ENCODE results near the gene BMP8A. TPM values are rescaled to one million over a fixed set of nuclear protein-coding genes. Genes with fewer than 3 reads are reported as not detected.
"Not testable (repeated sequence)": the region's sequence is repeated elsewhere in the genome, so short reads cannot be mapped to it uniquely, and the experiment has no call there.

BMP8A gene
- total and polyA plus RNA-seq, 2 donors: 0.02 to 2.0 TPM

DNA sequence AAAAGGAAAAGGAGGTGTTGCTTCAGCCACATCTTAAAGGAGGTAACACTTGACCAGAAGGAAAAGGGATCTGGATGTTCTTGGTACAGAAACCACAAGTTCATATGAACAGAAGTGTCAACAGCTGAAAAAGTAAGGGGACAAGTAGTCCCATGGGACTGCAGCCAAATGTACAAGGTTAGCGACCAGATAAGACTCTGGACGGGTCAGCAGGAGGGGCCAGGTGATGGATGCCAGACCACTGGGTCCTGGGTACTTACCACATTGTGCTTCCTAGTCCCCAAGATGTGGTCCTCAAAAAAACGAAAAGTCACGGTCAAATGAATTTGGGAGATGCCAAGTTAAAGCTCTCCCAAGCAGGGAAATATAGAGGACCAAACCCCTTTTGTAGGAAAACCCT is 16.6 kb upstream of the BMP8A start:
- Histone ChIP-seq H3K36me3 (ENCODE audit: control insufficient read depth in 2 of 2, insufficient read depth in 2 of 2, low read length in 1 of 2) (peaks cover 30 to 46% of the 10 kb centered on the region in 2 donors), H3K4me1 (ENCODE audit: control insufficient read depth in 2 of 2, insufficient read depth in 2 of 2, low read length in 2 of 2) (no peaks in the 10 kb centered on the region), H3K27ac (ENCODE audit: low read depth in 1 of 2, low read length in 1 of 2) (no peak overlapping the region), H3K27me3 (ENCODE audit: control insufficient read depth in 2 of 2, insufficient read depth in 1 of 2, low read length in 1 of 2) (no peaks in the 10 kb centered on the region), H3K9me3 (ENCODE audit: control insufficient read depth in 2 of 2, insufficient read depth in 1 of 2, low read length in 1 of 2) (no peaks in the 10 kb centered on the region), H3K4me3 (ENCODE audit: low read length in 2 of 2) (no peak overlapping the region)
- 98% methylated on average over 4 of the region's 4 CpGs for WGBS
- DNase-seq (ENCODE audit: low read depth in 6 of 9, low spot score in 9 of 9): no peak

DNA sequence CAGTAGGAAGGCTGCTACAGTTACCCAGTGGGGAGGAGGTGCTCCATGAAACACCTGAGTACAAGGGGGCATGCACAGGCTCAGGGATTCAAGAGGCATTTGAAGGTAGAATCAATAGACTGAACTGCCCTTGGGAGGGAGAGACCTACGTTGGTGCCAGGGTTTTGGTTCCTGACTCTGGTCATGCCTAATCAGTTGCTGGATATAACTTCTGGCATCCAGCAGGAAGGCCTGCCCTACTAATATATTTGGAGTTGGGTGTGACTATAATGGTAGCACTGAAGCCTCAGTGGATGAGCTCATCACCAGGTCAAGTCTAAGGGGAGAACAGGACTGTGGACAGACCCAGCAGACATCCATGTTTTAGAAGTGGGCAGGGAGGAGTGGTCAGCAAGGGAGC is 15.9 kb upstream of the BMP8A start:
- DNase-seq (ENCODE audit: low read depth in 6 of 9, low spot score in 9 of 9): not testable (repeated sequence)
- WGBS: 95% methylated on average over 1 of the region's 1 CpG

DNA sequence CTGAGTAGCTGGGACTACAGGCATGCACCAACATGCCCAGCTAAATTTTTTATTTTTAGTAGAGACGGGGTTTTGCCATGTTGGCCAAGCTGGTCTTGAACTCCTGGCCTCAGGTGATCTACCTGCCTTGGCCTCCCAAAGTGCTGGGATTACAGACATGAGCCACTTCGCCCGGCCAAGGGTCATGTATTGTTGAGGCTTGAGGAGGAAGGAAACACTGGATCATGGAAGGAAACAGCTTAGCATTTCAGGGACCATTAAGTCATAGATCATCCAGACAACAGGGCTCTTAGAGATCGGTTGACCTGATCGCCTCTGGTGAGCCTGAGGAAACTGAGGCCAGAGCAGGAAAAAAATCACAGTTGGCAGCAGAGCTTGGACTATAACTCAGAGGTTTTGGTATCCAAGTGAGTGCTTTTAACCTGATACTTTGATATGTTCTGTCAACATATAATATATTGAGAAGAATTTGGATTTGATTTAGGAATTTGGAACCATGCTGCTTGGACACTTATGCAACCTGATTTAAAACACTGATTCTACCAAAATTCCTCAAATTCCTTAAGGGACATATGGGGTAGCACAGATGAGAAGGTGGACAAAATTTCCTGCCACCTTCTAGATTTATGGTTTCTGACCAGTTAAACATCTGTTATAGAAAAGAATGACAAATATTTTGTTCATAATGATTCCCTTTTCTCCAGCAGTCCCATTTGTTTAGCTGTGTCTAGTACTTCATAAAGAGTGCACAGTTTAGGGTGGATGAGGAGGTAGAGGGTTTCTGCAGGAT is 13.1 kb upstream of the BMP8A start:
- 96% methylated on average over 5 of the region's 5 CpGs for WGBS
- Histone ChIP-seq H3K27me3 (ENCODE audit: control insufficient read depth in 2 of 2, insufficient read depth in 1 of 2, low read length in 1 of 2) (no peaks in the 10 kb centered on the region), H3K36me3 (ENCODE audit: control insufficient read depth in 2 of 2, insufficient read depth in 2 of 2, low read length in 1 of 2) (peaks cover 41 to 49% of the 10 kb centered on the region in 2 donors), H3K27ac (ENCODE audit: low read depth in 1 of 2, low read length in 1 of 2) (no peak overlapping the region), H3K4me1 (ENCODE audit: control insufficient read depth in 2 of 2, insufficient read depth in 2 of 2, low read length in 2 of 2) (no peaks in the 10 kb centered on the region), H3K4me3 (ENCODE audit: low read length in 2 of 2) (no peak overlapping the region), H3K9me3 (ENCODE audit: control insufficient read depth in 2 of 2, insufficient read depth in 1 of 2, low read length in 1 of 2) (no peaks in the 10 kb centered on the region)
- DNase-seq (ENCODE audit: low read depth in 6 of 9, low spot score in 9 of 9): no peak

More for the DNA sequence above, 15.9 kb upstream of the BMP8A start:
- not testable (repeated sequence) for H3K4me3 ChIP-seq (ENCODE audit: low read length in 2 of 2); H3K4me1 ChIP-seq (ENCODE audit: control insufficient read depth in 2 of 2, insufficient read depth in 2 of 2, low read length in 2 of 2); H3K9me3 ChIP-seq (ENCODE audit: control insufficient read depth in 2 of 2, insufficient read depth in 1 of 2, low read length in 1 of 2); H3K27me3 ChIP-seq (ENCODE audit: control insufficient read depth in 2 of 2, insufficient read depth in 1 of 2, low read length in 1 of 2); H3K27ac ChIP-seq (ENCODE audit: low read depth in 1 of 2, low read length in 1 of 2)
- peaks cover 37 to 50% of the 10 kb centered on the region in 2 donors for H3K36me3 ChIP-seq (ENCODE audit: control insufficient read depth in 2 of 2, insufficient read depth in 2 of 2, low read length in 1 of 2)

DNA sequence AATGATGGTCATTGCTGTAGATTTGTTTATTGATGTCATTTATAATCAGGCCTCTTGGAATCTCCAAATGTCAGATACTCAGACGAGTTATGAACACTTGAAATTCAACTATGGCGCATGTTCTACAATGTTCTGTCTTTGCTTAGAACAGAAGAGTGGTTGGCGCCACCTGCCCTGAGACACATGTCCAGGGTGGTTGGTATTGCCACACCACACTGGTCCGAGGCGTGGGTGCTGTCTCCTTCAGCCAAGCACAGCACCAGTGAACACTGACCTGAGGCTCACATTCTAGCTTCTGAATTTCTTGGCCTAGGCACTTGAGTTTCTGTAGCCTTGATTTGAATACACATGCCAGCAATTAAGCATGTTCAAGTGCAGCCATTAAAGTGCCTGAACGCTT is 10.1 kb upstream of the BMP8A start:
- Histone ChIP-seq H3K27me3 (ENCODE audit: control insufficient read depth in 2 of 2, insufficient read depth in 1 of 2, low read length in 1 of 2) (no peaks in the 10 kb centered on the region), H3K9me3 (ENCODE audit: control insufficient read depth in 2 of 2, insufficient read depth in 1 of 2, low read length in 1 of 2) (no peaks in the 10 kb centered on the region), H3K4me3 (ENCODE audit: low read length in 2 of 2) (no peak overlapping the region), H3K4me1 (ENCODE audit: control insufficient read depth in 2 of 2, insufficient read depth in 2 of 2, low read length in 2 of 2) (no peaks in the 10 kb centered on the region), H3K36me3 (ENCODE audit: control insufficient read depth in 2 of 2, insufficient read depth in 2 of 2, low read length in 1 of 2) (peaks cover 48 to 63% of the 10 kb centered on the region in 2 donors), H3K27ac (ENCODE audit: low read depth in 1 of 2, low read length in 1 of 2) (no peak overlapping the region)
- 99% methylated on average over 6 of the region's 6 CpGs for WGBS
- no peak for DNase-seq (ENCODE audit: low read depth in 6 of 9, low spot score in 9 of 9)

DNA sequence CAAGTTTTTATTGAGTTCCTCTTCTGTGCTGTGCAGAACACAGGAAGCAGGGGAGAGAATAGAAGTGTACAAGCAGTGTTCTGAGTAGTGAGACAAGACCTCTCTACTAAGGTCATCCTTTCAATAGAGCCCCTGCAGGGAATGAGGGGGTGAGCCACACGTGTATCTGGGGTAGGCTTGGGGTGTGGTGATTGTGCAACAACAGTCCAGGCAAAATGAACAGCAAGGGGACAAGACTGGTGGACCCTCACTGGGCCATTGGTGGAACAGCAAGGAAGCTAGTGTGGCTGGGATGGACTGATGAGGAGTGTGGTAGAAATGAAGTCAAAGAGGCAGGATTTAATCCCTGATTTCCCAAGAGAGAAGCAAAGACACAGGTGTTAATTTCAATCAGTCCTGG is 8.2 kb upstream of the BMP8A start:
- no peak for DNase-seq (ENCODE audit: low read depth in 6 of 9, low spot score in 9 of 9)
- H3K27ac ChIP-seq (ENCODE audit: low read depth in 1 of 2, low read length in 1 of 2): no peak overlapping the region
- no peaks in the 10 kb centered on the region for H3K4me1 ChIP-seq (ENCODE audit: control insufficient read depth in 2 of 2, insufficient read depth in 2 of 2, low read length in 2 of 2)
- H3K4me3 ChIP-seq (ENCODE audit: low read length in 2 of 2): no peak overlapping the region
- peaks cover 44 to 71% of the 10 kb centered on the region in 2 donors for H3K36me3 ChIP-seq (ENCODE audit: control insufficient read depth in 2 of 2, insufficient read depth in 2 of 2, low read length in 1 of 2)
- 88% methylated on average over 1 of the region's 1 CpG for WGBS
- H3K27me3 ChIP-seq (ENCODE audit: control insufficient read depth in 2 of 2, insufficient read depth in 1 of 2, low read length in 1 of 2): no peaks in the 10 kb centered on the region
- no peaks in the 10 kb centered on the region for H3K9me3 ChIP-seq (ENCODE audit: control insufficient read depth in 2 of 2, insufficient read depth in 1 of 2, low read length in 1 of 2)

DNA sequence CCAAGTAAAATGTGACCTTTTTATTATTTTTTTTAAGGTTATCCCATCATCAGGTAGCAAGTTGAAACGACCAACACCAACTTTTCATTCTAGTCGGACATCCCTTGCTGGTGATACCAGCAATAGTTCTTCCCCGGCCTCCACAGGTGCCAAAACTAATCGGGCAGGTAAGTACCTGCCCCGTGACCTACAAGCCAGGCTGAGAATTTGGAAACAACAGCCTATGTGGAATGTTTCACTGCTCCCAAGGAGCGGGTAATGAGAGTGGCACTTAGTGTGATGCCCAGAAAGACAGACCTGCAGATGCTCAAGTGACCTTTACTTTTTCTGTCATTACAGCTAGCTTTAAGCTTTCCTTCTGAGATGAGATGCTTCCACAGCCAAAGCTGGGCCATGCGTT is 6.9 kb upstream of the BMP8A start:
- WGBS: 95% methylated on average over 7 of the region's 7 CpGs
- H3K27ac ChIP-seq (ENCODE audit: low read depth in 1 of 2, low read length in 1 of 2): no peak overlapping the region

DNA sequence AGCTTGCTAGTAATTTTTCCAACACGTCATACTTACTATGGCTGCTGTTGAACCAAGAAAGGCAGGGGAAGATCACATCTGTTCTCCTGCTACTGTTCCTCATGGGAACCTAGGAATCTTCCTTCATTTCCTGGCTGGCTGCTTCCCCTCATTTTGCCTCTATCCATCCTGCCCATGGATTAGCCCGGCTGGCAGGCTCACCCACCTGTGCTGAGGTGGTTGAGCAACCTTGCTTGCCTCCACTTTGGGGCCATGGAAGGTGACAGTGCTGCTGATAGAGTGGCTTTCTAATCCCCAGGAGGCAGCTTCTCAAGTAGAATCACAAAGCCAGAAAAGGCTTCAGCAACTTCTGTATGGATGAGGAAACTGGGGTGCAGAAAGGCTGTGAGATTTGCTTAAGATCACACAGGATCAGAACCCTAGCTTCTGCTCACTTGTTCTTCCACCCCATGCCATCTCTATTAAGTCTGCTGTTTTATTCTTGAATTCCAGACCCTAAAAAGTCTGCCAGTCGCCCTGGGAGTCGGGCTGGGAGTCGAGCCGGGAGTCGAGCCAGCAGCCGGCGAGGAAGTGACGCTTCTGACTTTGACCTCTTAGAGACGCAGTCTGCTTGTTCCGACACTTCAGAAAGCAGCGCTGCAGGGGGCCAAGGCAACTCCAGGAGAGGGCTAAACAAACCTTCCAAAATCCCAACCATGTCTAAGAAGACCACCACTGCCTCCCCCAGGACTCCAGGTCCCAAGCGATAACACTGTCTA is 6.2 kb upstream of the BMP8A start:
- Histone ChIP-seq H3K36me3 (ENCODE audit: control insufficient read depth in 2 of 2, insufficient read depth in 2 of 2, low read length in 1 of 2) (peaks cover 37 to 54% of the 10 kb centered on the region in 2 donors), H3K27ac (ENCODE audit: low read depth in 1 of 2, low read length in 1 of 2) (no peak overlapping the region), H3K4me1 (ENCODE audit: control insufficient read depth in 2 of 2, insufficient read depth in 2 of 2, low read length in 2 of 2) (no peaks in the 10 kb centered on the region), H3K9me3 (ENCODE audit: control insufficient read depth in 2 of 2, insufficient read depth in 1 of 2, low read length in 1 of 2) (peaks cover 0 to 2% of the 10 kb centered on the region in 2 donors), H3K27me3 (ENCODE audit: control insufficient read depth in 2 of 2, insufficient read depth in 1 of 2, low read length in 1 of 2) (peaks cover 2 to 9% of the 10 kb centered on the region in 2 donors), H3K4me3 (ENCODE audit: low read length in 2 of 2) (no peak overlapping the region)
- DNase-seq (ENCODE audit: low read depth in 6 of 9, low spot score in 9 of 9): no peak
- WGBS: 95% methylated on average over 14 of the region's 14 CpGs

More for the DNA sequence above, 6.9 kb upstream of the BMP8A start:
- peaks cover 0 to 3% of the 10 kb centered on the region in 2 donors for H3K27me3 ChIP-seq (ENCODE audit: control insufficient read depth in 2 of 2, insufficient read depth in 1 of 2, low read length in 1 of 2)
- no peaks in the 10 kb centered on the region for H3K9me3 ChIP-seq (ENCODE audit: control insufficient read depth in 2 of 2, insufficient read depth in 1 of 2, low read length in 1 of 2)
- H3K4me3 ChIP-seq (ENCODE audit: low read length in 2 of 2): no peak overlapping the region
- H3K4me1 ChIP-seq (ENCODE audit: control insufficient read depth in 2 of 2, insufficient read depth in 2 of 2, low read length in 2 of 2): no peaks in the 10 kb centered on the region
- no peak for DNase-seq (ENCODE audit: low read depth in 6 of 9, low spot score in 9 of 9)
- peaks cover 44 to 61% of the 10 kb centered on the region in 2 donors for H3K36me3 ChIP-seq (ENCODE audit: control insufficient read depth in 2 of 2, insufficient read depth in 2 of 2, low read length in 1 of 2)

DNA sequence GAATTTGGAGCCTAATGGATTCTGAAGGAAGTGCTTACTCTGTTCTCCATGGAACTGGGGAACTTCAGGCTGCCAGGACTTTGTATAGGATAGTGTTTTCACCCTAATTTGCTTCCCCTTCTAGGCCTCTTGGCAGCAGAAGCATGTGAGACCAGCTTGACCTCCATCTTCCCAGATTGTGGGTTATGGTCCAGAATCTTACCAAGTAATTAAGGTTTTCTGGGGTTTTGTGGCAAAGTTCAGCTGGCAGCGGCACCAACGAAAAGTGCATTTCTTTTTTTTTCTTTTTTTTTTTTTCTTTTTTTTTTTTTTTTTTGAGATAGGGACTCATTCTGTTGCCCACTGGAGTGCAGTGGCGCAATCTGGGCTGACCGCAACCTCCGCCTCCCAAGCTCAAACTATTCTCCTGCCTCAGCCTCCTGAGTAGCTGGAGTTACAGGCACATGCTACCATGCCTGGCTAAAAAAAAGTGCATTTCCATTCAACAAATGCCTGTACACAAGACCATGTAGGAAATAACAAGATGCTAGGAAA is 3.4 kb upstream of the BMP8A start:
- H3K36me3 ChIP-seq (ENCODE audit: control insufficient read depth in 2 of 2, insufficient read depth in 2 of 2, low read length in 1 of 2): peaks cover 21 to 39% of the 10 kb centered on the region in 2 donors
- over 99% methylated on average over 5 of the region's 5 CpGs for WGBS

More for the DNA sequence above, 3.4 kb upstream of the BMP8A start:
- no peak overlapping the region for H3K27ac ChIP-seq (ENCODE audit: low read depth in 1 of 2, low read length in 1 of 2)
- no peak overlapping the region for H3K4me3 ChIP-seq (ENCODE audit: low read length in 2 of 2)
- no peak for DNase-seq (ENCODE audit: low read depth in 6 of 9, low spot score in 9 of 9)
- peaks cover 0 to 3% of the 10 kb centered on the region in 2 donors for H3K9me3 ChIP-seq (ENCODE audit: control insufficient read depth in 2 of 2, insufficient read depth in 1 of 2, low read length in 1 of 2)
- H3K4me1 ChIP-seq (ENCODE audit: control insufficient read depth in 2 of 2, insufficient read depth in 2 of 2, low read length in 2 of 2): no peaks in the 10 kb centered on the region
- H3K27me3 ChIP-seq (ENCODE audit: control insufficient read depth in 2 of 2, insufficient read depth in 1 of 2, low read length in 1 of 2): peaks cover 20 to 30% of the 10 kb centered on the region in 2 donors

All from thymus (tissue), 11 donors.